Activated T-cell treated with anti-CD3 and anti-CD28 coated beads, Interleukin-2, amount 50 U/mL, for 48 hours (primary cell): ENCODE measurements around the gene CHRM2.

Experiments used
- DNase-seq, 2 experiments: peaks; one replicate each; pipeline ENCODE4 v3.0.0-alpha.2; 2020

Gene CHRM2

GRCh38 chr7:136964347-136964746 is 95.9 kb downstream of the CHRM2 start:
- DNase-seq, result no peak

GRCh38 chr7:136966825-136967224 is 98.4 kb downstream of the CHRM2 start:
- no peak for DNase-seq

- no peak for DNase-seq
Measured at GRCh38 chr7:136969761-136970160, 101.3 kb downstream of the CHRM2 start.

DNA sequence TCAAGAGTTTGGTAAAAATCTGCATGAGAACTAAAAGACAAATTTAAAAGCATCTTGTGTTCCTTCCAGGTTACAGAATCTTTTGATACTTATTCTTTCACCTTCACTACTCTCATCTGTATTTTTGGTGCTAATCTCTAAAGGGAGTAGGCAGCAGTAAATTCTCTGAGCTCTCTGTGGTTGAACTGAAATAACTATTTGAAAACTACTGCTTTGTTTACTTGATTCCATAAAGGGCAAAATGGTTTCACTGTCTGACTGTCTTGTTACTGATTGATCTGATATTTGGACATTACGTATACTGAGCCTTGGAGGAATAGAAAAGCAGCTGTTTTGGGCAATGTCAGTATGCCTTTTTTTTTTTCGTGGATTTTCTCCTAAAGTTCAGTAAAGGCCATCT is 103.3 kb downstream of the CHRM2 start:
- DNase-seq, result no peak

GRCh38 chr7:136976504-136977251 is 108.2 kb downstream of the CHRM2 start:
- DNase-seq, result no peak

GRCh38 chr7:136993377-136993776 is 124.9 kb downstream of the CHRM2 start:
- DNase-seq, result no peak

DNA sequence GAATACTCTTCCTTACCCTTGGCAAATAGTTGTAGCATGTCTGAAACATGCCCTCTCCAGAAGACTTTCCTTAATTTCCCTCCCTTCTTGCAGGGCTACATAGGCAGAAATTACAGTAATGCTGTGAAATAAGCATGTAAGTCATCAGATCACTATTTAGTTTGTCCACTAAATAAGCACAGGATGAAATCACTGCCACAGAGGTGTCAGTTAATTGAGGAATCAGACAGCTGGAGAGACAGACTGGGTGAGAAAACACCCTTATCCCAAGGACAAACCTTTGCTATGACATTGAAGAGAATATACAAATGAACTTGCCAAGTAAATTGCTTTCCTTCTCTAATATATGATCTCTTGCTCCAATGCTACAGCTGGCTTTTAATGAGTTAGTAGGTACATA is 129.3 kb downstream of the CHRM2 start:
- no peak for DNase-seq

- DNase-seq, result no peak
Measured at GRCh38 chr7:136998495-136998894, 130.0 kb downstream of the CHRM2 start.

DNA sequence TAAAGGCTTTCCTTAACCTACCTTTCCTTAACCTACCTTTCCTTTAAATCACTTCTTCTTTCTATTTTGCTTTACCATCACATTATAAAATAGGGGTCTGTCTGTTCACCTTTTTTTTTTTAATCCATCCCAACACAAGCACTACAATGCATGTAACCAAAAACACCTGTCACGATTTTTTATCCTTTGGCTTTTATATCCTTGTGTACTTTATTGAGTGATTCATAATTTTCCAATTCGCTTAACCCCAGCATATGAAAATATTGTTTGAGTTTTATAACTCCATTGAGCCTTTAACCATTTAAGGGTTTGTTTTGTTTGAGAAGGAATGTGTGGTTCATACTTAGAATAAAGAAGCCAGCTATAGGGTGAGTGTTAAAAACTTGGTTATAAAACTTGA is 132.2 kb downstream of the CHRM2 start:
- DNase-seq, result no peak

GRCh38 chr7:137001041-137001440 is 132.6 kb downstream of the CHRM2 start:
- DNase-seq, result no peak

GRCh38 chr7:137001478-137001877 is 133.0 kb downstream of the CHRM2 start:
- no peak for DNase-seq

DNA sequence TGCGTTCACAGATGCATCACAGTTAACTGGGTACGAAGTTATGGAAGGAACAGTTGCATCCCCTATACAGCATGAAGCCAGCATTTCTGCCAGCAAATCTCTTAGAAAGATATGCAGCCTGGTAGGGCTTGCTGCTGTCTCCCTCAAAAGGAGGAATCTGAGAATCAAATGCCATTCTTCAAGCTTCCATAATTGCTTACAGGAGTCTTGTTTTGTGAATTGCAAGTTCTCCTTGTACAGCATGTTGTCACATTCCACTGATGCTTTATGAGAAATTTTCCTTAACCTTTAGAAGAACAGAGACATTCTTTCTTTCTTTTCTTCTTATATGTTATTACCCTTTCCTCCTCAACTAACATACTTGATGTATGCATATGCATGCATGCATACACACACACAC is 134.6 kb downstream of the CHRM2 start:
- no peak for DNase-seq

- DNase-seq, result no peak
Measured at GRCh38 chr7:137003566-137003965, 135.1 kb downstream of the CHRM2 start.

GRCh38 chr7:137005873-137006272 is 137.4 kb downstream of the CHRM2 start:
- DNase-seq, result no peak

GRCh38 chr7:137006293-137006692 is 137.8 kb downstream of the CHRM2 start:
- no peak for DNase-seq

- DNase-seq, result no peak
Measured at GRCh38 chr7:137007001-137007694, 138.7 kb downstream of the CHRM2 start.

- DNase-seq, result no peak
Measured at GRCh38 chr7:137009404-137009803, 141.0 kb downstream of the CHRM2 start.

DNA sequence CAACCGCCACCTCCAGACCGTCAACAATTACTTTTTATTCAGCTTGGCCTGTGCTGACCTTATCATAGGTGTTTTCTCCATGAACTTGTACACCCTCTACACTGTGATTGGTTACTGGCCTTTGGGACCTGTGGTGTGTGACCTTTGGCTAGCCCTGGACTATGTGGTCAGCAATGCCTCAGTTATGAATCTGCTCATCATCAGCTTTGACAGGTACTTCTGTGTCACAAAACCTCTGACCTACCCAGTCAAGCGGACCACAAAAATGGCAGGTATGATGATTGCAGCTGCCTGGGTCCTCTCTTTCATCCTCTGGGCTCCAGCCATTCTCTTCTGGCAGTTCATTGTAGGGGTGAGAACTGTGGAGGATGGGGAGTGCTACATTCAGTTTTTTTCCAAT is 146.6 kb downstream of the CHRM2 start:
- no peak for DNase-seq

DNA sequence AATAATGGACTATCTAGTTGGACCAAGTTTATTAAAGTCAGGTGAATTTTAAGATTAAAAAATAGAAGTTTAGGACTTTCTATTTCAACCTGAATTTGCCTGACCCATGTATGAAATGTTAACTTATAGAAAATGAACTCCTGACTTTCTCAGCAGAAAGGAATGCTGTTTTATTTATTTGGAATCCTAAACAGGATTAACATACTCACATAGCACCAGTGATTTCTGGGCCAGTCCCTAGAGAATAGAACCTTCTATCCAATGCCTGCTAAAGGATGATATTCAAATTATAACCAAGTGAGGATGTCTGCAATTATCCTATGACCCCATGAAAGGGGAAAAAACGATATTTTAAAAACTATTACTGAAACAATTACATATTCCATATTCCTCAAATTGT is 148.8 kb downstream of the CHRM2 start:
- DNase-seq, result no peak

DNA sequence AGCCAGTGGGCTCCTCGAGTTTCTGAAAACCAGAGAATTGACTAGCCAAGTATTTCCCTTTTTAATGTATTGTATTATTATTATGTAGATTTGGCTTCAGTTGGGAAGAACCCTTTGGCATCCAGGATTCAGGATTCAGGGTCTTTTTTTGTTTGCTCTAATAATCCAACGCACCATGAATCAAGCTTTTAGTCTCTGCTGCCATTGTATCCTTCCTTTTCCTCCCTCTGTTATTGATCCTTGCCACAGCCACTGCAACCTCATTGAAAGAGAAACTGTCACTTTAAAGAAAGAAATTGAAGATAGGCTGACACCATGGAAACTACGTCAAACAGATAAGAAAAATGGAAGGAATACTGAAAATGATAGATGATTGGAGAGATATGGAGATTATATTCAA is 150.0 kb downstream of the CHRM2 start:
- DNase-seq, result no peak

GRCh38 chr7:137020351-137020750 is 151.9 kb downstream of the CHRM2 start:
- no peak for DNase-seq

- DNase-seq, result no peak
Measured at GRCh38 chr7:137025469-137026175, 157.2 kb downstream of the CHRM2 start.

- DNase-seq, result no peak
Measured at GRCh38 chr7:137026176-137026500, 157.7 kb downstream of the CHRM2 start.

DNA sequence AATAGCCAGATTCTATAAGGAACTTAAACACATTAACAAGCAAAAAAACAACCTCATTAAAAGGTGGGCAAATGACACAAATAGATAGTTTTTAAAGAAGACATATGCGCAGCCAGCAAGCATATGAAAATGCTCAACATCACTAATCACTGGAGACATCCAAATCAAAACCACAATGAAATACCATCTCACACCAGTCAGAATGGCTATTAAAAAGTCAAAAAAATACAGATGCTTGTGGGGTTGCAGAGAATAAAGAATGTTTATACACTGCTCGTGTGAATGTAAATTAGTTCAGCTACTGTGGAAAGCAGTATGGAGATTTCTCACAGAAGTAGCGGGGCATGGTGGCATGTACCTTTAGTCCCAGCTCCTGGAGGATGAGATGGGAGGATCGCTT is 164.0 kb downstream of the CHRM2 start:
- no peak for DNase-seq
